Gastrocnemius medialis (tissue), 4 donors: ENCODE measurements around the gene DDIT3.

ENCODE experiments used
- POLR2A ChIP-seq, 2 donors: fragments of 450-650 bp; IDR thresholded peaks; one replicate each; pipeline ENCODE4 v1.6.1; 2017; ENCODE audit warnings: antibody characterized with exemption in 2 of 2, mild to moderate bottlenecking in 2 of 2, moderate library complexity in 2 of 2
- TF ChIP-seq, protein P1 (sequence below), 5 experiments: fragments of 450-650 bp in 3 of 5; fragments of 200-600 bp in 2 of 5; sonication (generic) in 2 of 5; IDR thresholded peaks in 4 of 5; conservative IDR thresholded peaks in 1 of 5; 1 replicate in 4 of 5; 2 replicates in 1 of 5; pipeline ENCODE4 v1.5.1; 2016 to 2019; ENCODE audit warnings: antibody characterized with exemption in 5 of 5, mild to moderate bottlenecking in 3 of 5, moderate library complexity in 3 of 5

DNA sequence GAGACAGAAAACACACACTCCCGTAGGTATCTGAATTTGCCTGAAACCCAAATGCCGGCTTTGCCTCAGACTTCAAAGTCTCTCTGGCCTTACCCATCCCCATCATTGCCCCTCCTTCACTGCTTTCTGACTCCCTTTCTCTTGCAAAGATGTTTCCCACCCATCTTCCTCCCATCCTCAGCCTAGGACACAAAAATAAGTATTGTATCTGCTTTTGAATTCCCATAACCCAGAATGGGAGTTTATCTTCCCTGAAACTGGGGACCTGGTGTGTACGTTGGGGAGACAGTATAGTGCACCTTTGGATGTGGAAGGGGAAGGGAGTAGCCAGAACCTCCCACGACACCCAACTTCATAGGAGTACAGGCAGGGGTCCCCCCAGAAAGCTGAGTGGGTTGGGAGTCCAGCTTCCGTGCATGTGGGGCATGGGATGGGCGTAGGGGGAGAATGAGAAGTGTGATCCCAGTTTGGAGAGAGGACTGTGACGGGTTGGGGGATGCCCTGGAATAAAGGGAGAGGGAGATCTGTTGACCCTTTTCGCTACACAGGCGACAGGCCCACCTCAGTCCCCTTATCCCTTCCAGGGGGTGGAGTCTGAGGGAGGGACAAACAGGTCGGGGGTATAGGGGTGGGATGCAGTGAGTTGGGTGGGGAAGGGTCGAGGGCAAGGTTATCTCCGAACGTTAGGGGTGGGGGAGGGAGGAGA lies 29.0 kb upstream of the DDIT3 start:
- TF ChIP-seq, protein P1, sequence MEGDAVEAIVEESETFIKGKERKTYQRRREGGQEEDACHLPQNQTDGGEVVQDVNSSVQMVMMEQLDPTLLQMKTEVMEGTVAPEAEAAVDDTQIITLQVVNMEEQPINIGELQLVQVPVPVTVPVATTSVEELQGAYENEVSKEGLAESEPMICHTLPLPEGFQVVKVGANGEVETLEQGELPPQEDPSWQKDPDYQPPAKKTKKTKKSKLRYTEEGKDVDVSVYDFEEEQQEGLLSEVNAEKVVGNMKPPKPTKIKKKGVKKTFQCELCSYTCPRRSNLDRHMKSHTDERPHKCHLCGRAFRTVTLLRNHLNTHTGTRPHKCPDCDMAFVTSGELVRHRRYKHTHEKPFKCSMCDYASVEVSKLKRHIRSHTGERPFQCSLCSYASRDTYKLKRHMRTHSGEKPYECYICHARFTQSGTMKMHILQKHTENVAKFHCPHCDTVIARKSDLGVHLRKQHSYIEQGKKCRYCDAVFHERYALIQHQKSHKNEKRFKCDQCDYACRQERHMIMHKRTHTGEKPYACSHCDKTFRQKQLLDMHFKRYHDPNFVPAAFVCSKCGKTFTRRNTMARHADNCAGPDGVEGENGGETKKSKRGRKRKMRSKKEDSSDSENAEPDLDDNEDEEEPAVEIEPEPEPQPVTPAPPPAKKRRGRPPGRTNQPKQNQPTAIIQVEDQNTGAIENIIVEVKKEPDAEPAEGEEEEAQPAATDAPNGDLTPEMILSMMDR (IDR thresholded peaks at IDR 0.05 in 4 of 5, conservative IDR thresholded peaks at IDR 0.05 in 1 of 5), result no peak
- no peak for TF ChIP-seq POLR2A (IDR thresholded peaks at IDR 0.05)
